OCI-LY3 (cell line): Measurements from ENCODE around the gene DLGAP4.

Experiments used
- CTCF ChIP-seq: fragments of 200-600, 300-600 bp; sonication (generic); IDR thresholded peaks from 2 replicates; pipeline ENCODE4 v1.5.1; 2014; ENCODE audit warnings: antibody characterized with exemption, low read length, low read depth
- EZH2phosphoT487 ChIP-seq: fragments of 200-600 bp; shearing (Covaris generic); IDR thresholded peaks from 2 replicates; pipeline ENCODE4 v1.6.1; 2018; ENCODE audit warnings: antibody characterized with exemption, mixed run types, low read depth

- TF ChIP-seq CTCF (no peak), EZH2phosphoT487 (no peak)
Measured at GRCh38 chr20:36487069-36487468, 180.9 kb downstream of the DLGAP4 start.
